OCI-LY7 (cell line): Measurements from ENCODE around the gene CPTP. TPM values are rescaled to one million over a fixed set of nuclear protein-coding genes. Genes with fewer than 3 reads are reported as not detected.

Experiments
- BruUV-seq: library from RNA; stranded (reverse); fragments of 400-500 nt; replicated peaks from 2 replicates; lab custom pipeline; 2021; lab: Mats Ljungman, UMichigan
- CTCF ChIA-PET: fragments of 300-600 bp; sonication (Branson Sonifier 250); formaldehyde crosslinking; loops from one replicate; lab custom pipeline; 2022; ENCODE audit warnings: antibody characterized with exemption; ENCODE audit not compliant: unreplicated experiment; lab: Charles Lee
- POLR2A ChIA-PET: fragments of 300-600 bp; sonication (Branson Sonifier 250); formaldehyde crosslinking; loops from one replicate; lab custom pipeline; 2022; ENCODE audit warnings: antibody characterized with exemption; lab: Charles Lee
- DNase-seq: peaks from one replicate; pipeline ENCODE4 v3.0.0-alpha.2; 2015; ENCODE audit warnings: low spot score
- H2AFZ ChIP-seq: fragments of 200-600 bp; sonication (generic), shearing (Covaris generic); 2 replicates; pipeline ENCODE4 v1.6.1; 2014; ENCODE audit warnings: mild to moderate bottlenecking, antibody characterized with exemption, low read length, moderate library complexity
- H3K27ac ChIP-seq: fragments of 200-600 bp; sonication (generic); 2 replicates; pipeline ENCODE4 v1.5.1; 2014; ENCODE audit warnings: mixed run types, low read depth, mild to moderate bottlenecking, moderate library complexity, low read length, inconsistent platforms; ENCODE audit not compliant: poor library complexity, severe bottlenecking
- H3K36me3 ChIP-seq: fragments of 200-600 bp; sonication (generic); 2 replicates; pipeline ENCODE4 v1.6.1; 2014; ENCODE audit warnings: mild to moderate bottlenecking, antibody characterized with exemption, low read length, moderate library complexity, mixed read lengths; ENCODE audit not compliant: insufficient read depth
- H3K4me1 ChIP-seq: fragments of 200-600 bp; sonication (generic); 2 replicates; pipeline ENCODE4 v1.5.1; 2014; ENCODE audit warnings: mild to moderate bottlenecking, low read length; ENCODE audit not compliant: insufficient read depth, poor library complexity, severe bottlenecking
- H3K4me2 ChIP-seq: fragments of 200-600 bp; sonication (generic); 2 replicates; pipeline ENCODE4 v1.6.1; 2014; ENCODE audit warnings: mild to moderate bottlenecking, low read length
- H3K4me3 ChIP-seq: fragments of 200-600 bp; sonication (generic); 2 replicates; pipeline ENCODE4 v1.5.1; 2014; ENCODE audit warnings: mild to moderate bottlenecking, low read depth, low read length; ENCODE audit not compliant: poor library complexity, severe bottlenecking
- H3K79me2 ChIP-seq: fragments of 200-600 bp; sonication (generic); 2 replicates; pipeline ENCODE4 v1.6.1; 2016; ENCODE audit warnings: low read depth, mild to moderate bottlenecking, low read length, moderate library complexity, mixed read lengths; ENCODE audit not compliant: insufficient read depth
- H3K9me2 ChIP-seq: fragments of 200-600 bp; sonication (generic); 2 replicates; pipeline ENCODE4 v1.6.1; 2016; ENCODE audit warnings: mild to moderate bottlenecking, low read length, mixed read lengths; ENCODE audit not compliant: insufficient read depth
- H3K9me3 ChIP-seq: fragments of 200-600 bp; sonication (generic); 2 replicates; pipeline ENCODE4 v1.6.1; 2014; ENCODE audit warnings: mild to moderate bottlenecking, mixed run types, low read length, mixed read lengths
- H4K20me1 ChIP-seq: fragments of 200-600 bp; sonication (generic); 2 replicates; pipeline ENCODE4 v1.6.1; 2014; ENCODE audit warnings: mild to moderate bottlenecking, antibody characterized with exemption, low read length, moderate library complexity, mixed read lengths; ENCODE audit not compliant: insufficient read depth
- CTCF ChIP-seq: fragments of 200-600 bp; sonication (generic); conservative IDR thresholded peaks from 2 replicates; pipeline ENCODE4 v1.5.1; 2014; ENCODE audit warnings: mild to moderate bottlenecking, antibody characterized with exemption, low read length, moderate library complexity, mixed read lengths
- EZH2phosphoT487 ChIP-seq: fragments of 200-600 bp; sonication (generic); IDR thresholded peaks from 2 replicates; pipeline ENCODE4 v1.6.1; 2018; ENCODE audit warnings: low read depth, borderline replicate concordance, mild to moderate bottlenecking, mixed run types, antibody characterized with exemption, low read length, moderate library complexity, mixed read lengths
- intact Hi-C: fragments of 100-400 bp; cut with micrococcal nuclease; formaldehyde crosslinking; loops from one replicate; pipeline ENCODE4 v1.10.0; 2022; ENCODE audit not compliant: unreplicated experiment
- total RNA-seq, 2 experiments: library from RNA; depleted of rRNA in 1 of 2; stranded (reverse); fragments of >200 nt in 1 of 2; shearing (Covaris generic) in 1 of 2; gene quantifications; 2 replicates each; pipeline ENCODE4 v1.2.3, GENCODE V29; 2014 to 2022

CPTP gene
- total RNA-seq, 2 experiments from 2014 or later, result 16.6 to 20.6 TPM

- ChIA-PET POLR2A (no interaction called here), CTCF (no interaction called here)
- no peaks in the 10 kb centered on the region for H3K9me3 ChIP-seq
- no peak overlapping the region for H3K4me3 ChIP-seq
- no peaks in the 10 kb centered on the region for H3K36me3 ChIP-seq
- H3K27ac ChIP-seq, result no peak overlapping the region
- DNase-seq, result no peak
- H3K4me1 ChIP-seq, result no peaks in the 10 kb centered on the region
- H3K9me2 ChIP-seq, result no peaks in the 10 kb centered on the region
- no TSS peak for BruUV-seq
- no peaks in the 10 kb centered on the region for H4K20me1 ChIP-seq
- no peak overlapping the region for H3K4me2 ChIP-seq
- no peak overlapping the region for H2AFZ ChIP-seq
- intact Hi-C loops, result no loop called here
- no peaks in the 10 kb centered on the region for H3K79me2 ChIP-seq
- TF ChIP-seq CTCF (no peak), EZH2phosphoT487 (no peak)
These were observed 37.1 kb upstream of the CPTP start for GRCh38 chr1:1287288-1288110.

GRCh38 chr1:1290238-1290731 is 34.3 kb upstream of the CPTP start:
- DNase-seq, result peak; percentile 44
- ChIA-PET CTCF (no interaction called here), POLR2A (no interaction called here)
- Histone ChIP-seq H2AFZ (no peak overlapping the region), H3K79me2 (no peaks in the 10 kb centered on the region), H4K20me1 (no peaks in the 10 kb centered on the region), H3K4me3 (no peak overlapping the region), H3K4me2 (no peak overlapping the region), H3K9me2 (no peaks in the 10 kb centered on the region), H3K4me1 (no peaks in the 10 kb centered on the region), H3K9me3 (no peaks in the 10 kb centered on the region), H3K27ac (no peak overlapping the region), H3K36me3 (no peaks in the 10 kb centered on the region)
- intact Hi-C loops, result loop anchor here (2.0 kb wide), 1 partner anchor 257 kb away; no protein-coding TSS in a partner anchor
- TF ChIP-seq CTCF (peak; percentile 43; the same call in 1 of the 2 replicates), EZH2phosphoT487 (no peak)
- no TSS peak for BruUV-seq

GRCh38 chr1:1291023-1291528 is 33.5 kb upstream of the CPTP start:
- TF ChIP-seq CTCF (no peak), EZH2phosphoT487 (no peak)
- no peaks in the 10 kb centered on the region for H3K9me3 ChIP-seq
- H4K20me1 ChIP-seq, result no peaks in the 10 kb centered on the region
- intact Hi-C loops, result loop anchor here (2.0 kb wide), 1 partner anchor 258 kb away; no protein-coding TSS in a partner anchor
- no peak overlapping the region for H3K4me3 ChIP-seq
- no TSS peak for BruUV-seq
- ChIA-PET CTCF (interaction anchor here (0.5 to 1.1 kb wide), 3 partner anchors 9 to 615 kb away, joined by 3 to 5 read pairs (median 3); no protein-coding TSS in a partner anchor), POLR2A (no interaction called here)
- no peaks in the 10 kb centered on the region for H3K4me1 ChIP-seq
- no peaks in the 10 kb centered on the region for H3K79me2 ChIP-seq
- no peak overlapping the region for H3K27ac ChIP-seq
- H2AFZ ChIP-seq, result no peak overlapping the region
- no peak for DNase-seq
- no peaks in the 10 kb centered on the region for H3K9me2 ChIP-seq
- no peak overlapping the region for H3K4me2 ChIP-seq
- H3K36me3 ChIP-seq, result no peaks in the 10 kb centered on the region
